Non-pigmented ciliary epithelial cell (primary cell): ENCODE data around the gene FBXL13.
A peak's percentile ranks its signal among the peaks of the same experiment; 100 is the strongest.
"Not testable (repeated sequence)": the region's sequence is repeated elsewhere in the genome, so short reads cannot be mapped to it uniquely, and the experiment has no call there.

ENCODE experiments used
- DNase-seq: peaks from one replicate; pipeline ENCODE4 v3.0.0-alpha.2; 2010; ENCODE audit warnings: low read depth

Gene FBXL13

DNA sequence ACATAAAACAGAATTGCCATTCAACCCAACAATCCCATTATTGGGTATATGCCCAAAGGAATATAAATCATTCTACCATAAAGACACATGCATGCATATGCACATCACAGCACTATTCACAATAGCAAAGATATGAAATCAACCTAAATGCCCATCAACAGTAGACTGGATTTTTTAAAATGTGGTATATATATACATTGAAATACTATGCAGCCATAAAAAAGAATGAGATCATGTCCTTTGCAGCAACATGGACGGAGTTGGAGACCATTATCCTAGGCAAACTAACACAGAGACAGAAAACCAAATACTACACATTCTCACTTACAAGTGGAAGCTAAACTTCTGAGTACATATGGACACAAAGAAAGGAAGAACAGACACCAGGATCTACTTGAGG, 51.0 kb downstream of the FBXL13 start:
- not testable (repeated sequence) for DNase-seq

DNA sequence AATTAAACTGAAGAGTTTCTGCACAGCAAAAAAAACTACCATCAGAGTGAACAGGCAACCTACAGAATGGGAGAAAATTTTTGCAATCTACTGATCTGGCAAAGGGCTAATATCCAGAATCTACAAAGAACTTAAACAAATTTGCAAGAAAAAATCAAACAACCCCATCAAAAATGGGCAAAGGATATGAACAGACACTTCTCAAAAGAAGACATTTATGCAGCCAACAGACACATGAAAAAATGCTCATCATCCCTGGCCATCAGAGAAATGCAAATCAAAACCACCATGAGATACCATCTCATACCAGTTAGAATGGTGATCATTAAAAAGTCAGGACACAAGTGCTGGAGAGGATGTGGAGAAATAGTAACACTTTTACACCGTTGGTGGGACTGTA, 53.1 kb downstream of the FBXL13 start:
- not testable (repeated sequence) for DNase-seq

DNA sequence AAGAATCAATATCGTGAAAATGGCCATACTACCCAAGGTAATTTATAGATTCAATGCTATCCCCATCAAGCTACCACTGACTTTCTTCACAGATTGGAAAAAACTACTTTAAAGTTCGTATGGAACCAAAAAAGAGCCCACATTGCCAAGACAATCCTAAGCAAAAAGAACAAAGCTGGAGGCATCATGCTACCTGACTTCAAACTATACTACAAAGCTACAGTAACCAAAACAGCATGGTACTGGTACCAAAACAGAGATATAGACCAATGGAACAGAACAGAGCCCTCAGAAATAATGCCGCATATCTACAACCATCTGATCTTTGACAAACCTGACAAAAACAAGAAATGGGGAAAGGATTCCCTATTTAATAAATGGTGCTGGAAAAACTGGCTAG, 53.7 kb downstream of the FBXL13 start:
- not testable (repeated sequence) for DNase-seq

DNA sequence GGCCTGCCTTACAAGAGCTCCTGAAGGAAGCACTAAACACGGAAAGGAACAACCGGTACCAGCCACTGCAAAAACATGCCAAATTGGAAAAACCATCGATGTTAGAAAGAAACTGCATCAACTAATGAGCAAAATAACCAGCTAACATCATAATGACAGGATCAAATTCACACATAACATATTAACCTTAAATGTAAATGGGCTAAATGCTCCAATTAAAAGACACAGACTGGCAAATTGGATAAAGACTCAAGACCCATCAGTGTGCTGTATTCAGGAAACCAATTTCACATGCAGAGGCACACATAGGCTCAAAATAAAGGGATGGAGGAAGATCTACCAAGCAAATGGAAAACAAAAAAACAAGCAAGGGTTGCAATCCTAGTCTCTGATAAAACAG, 56.3 kb downstream of the FBXL13 start:
- not testable (repeated sequence) for DNase-seq

DNA sequence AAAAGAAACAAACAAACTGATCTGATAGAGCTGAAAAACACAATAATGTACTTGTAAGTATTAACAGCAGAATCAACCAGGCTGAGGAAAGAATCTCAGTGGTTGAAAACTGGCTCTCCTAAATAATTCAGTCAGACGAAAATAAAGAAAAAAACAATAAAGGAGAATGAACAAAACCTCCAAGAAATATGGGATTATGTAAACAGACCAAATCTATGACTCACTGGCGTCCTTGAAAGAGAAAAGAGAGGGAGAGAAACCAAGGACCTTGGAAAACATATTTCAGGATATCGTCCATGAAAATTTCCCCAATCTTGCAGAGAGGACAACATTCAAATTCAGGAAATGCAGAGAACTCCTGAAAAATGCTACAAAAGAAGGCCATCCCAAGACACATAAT, 62.9 kb downstream of the FBXL13 start:
- DNase-seq: no peak

DNA sequence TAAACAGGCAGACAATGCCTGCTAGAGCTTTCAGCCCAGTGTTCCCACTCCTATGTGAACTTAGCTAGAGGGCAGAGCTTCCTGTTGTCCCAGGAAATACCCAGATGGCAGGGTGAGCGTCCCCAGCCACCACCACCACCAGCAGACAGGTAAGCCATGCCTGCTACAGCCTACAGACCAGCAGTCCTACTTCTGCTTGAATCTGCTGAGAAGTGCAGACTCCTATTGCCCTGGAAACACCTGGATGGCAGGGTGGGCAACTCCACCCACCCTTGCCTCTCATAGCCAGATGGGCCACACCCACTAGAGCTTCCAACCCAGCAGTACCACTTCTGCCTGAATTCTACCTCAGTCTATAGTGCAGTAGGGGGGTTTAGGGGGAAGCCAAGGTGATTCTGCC, 64.4 kb downstream of the FBXL13 start:
- DNase-seq: no peak

DNA sequence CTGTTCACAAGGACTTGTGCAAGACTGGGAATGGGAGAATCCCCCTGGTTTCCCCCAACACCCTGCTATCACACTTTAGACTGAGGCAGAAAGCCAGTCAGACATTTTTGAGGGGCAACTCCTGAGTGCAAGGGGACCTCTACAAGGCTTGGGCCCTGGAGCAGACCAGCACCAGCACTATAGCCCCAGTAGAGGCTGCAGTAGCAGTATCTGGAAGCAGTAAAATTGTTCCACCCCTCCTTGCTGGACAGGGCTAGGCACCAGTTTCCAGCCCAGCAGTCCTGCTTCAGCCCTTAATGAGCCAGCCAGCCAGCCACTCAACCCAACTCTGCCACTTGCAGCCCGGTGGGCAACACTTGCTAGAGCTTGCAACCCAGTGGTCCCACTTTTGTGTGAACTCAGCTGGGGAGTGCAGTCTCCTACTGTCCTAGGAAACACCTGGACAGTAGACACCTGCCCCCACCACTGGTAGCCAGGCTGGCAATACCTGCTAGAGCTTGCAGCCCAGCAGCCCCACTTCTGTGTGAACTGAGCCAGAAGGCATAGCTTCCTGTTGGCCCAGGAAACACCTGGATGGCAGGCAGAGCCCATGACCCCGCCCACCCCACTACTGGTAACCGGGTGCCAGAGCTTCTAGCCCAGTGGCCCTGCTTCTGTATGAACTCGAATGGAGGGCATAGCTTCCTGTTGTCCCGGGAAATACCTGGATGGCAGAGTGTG, 65.0 kb downstream of the FBXL13 start:
- no peak for DNase-seq

DNA sequence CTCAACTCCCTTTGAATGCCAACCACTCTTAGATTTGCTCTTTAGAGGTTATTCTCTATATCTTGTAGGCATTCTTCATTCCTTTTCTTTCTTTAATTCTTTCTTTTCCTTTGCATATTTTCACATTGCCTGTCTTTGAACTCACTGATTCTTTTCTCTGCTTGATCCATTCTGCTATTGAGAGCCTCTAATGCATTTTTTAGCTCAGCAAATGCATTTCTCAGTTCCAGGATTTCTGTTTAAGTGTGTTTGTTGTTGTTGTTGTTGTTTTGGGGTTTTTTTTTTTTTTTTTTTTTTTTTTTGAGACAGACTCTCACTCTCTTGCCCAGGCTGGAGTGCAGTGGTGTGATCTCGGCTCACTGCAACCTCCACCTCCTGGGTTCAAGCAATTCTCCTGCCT, 71.6 kb downstream of the FBXL13 start:
- DNase-seq: no peak

DNA sequence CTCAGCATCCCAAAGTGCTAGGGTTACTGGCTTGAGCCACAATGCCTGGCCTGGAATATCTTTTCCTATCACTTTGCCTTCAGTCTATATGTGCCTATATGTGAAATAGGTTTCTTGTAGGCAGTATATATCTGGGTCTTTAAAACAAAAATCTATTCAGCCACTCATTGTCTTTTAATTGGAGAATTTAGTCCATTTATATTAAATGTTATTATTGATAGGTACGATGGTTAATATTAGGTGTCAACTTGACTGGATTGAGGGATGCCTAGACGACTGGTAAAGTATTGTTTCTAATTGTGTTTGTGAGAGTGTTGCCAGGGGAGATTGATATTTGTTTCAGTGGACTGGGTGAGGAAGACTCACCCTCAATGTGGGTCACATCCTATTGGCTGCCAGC, 73.4 kb downstream of the FBXL13 start:
- DNase-seq: no peak

DNA sequence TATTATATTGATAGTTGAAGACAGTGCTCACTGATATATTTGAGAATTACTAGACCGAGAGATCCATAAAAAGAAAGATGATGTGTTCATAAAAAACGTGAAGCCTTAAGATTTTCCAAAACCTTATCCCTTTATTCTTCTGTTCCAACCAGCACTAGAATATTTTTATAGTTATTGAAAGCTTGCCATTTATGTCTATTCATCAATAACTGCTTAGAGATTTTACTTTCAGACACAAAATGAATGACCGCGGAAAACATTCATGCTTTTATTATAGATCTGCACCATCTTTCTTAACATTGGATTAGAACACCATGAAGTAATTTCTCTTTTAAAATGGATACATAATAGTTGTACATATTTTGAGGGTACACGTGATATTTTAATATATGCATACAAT, 77.6 kb downstream of the FBXL13 start:
- DNase-seq: no peak

DNA sequence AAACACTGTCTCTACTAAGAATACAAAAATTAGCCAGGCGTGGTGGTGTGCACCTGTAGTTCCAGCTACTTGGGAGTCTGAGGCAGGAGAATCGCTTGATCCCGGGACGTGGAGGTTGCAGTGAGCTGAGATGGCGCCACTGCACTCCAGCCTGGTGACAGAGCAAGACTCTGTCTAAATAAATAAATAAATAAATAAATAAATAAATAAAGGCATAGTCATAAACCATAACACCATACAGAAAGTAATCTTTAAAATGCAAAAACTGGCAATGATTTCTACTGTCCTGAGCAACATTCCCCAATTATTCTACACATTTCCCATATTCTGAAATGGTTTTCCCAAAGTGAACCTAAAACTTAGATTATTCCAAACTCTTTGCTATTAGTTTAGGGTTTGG, 79.0 kb downstream of the FBXL13 start:
- not testable (repeated sequence) for DNase-seq

DNA sequence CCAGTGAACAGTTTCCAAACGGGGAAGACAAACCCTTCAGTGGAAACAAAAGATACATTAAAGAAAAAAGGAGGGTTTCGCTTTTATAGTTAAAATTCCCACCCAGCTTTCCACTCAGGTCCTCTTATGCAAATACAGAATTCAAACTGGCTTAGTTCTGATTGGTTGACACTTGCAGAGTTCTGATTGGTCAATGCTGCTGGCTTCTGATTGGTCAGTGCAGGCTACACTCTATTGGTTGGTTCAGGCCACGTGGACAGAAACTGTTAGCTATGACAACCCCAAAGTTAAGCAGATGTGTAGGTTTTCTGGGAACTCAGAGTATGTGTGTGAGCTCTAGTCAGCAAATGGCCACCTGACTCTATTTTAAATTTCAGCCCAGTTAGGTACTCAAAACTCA, 80.0 kb downstream of the FBXL13 start:
- DNase-seq: no peak

DNA sequence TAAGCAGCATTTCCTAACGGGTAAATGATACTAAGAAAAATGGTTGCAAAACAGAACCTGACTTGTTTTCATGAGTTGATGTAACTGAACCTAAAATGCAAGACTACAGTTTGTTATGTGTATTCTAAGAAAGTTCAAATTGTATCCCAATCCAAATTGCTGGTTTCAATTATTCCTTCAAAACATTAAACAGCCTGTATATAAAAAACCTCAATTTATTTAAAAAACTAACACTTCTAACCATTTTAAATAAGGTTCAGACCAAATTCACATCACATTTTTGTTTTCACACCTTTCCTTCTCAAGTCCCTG, 80.9 kb downstream of the FBXL13 start:
- DNase-seq: no peak

DNA sequence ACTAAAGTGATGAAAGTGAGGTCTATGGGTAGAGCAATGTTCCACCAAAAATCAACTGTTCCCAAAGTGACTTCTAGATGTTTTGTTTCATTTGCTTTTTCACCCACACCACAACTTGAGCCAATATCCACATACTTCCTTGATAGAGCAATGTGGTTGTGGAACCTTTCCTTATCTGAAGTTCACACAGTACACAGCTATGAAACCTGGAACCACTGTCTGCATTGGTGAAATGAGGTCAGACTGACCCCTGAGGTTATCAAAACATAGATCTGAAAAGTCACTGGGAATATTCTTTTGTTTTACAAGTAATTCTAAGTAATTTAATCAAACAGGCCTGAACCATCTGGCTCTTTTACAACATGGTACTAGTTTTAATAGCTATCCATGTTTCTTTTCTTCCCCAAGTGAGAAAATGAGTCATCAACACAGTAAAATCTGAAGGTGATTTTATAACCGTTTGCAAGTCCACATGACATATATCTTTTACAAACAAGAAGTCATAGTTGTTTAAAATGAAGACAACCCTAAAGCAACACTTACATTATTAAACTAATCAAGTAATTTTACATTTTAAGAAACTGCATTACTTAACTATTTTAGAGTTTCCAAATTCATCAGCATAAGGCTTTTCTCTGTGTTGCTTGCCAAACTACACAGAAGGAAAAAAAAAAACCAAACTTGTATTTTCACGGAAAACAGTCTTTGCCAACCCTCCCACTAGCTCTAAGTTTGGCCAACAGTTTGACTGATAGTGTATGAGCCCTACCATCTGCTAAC, 81.5 kb downstream of the FBXL13 start:
- peak; percentile 94 for DNase-seq

DNA sequence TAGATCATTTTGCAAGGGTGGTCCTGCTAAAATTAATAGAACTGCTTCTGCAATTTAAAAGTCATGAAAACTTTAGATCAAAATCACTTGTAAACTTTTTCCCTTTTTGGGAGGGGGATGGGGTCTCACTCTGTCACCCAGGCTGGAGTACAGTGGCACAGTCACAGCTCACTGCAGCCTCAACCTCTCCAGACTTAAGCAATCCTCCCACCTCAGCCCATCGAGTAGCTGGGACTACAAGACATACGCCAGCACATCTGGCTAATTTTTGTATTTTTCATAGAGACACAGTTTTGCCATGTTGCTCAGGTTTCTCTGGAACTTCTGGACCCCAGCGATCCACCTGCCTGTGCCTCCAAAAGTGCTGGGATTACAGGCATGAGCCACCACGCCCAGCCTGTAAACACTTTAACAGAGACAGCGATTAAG, 82.1 kb downstream of the FBXL13 start:
- DNase-seq: no peak

DNA sequence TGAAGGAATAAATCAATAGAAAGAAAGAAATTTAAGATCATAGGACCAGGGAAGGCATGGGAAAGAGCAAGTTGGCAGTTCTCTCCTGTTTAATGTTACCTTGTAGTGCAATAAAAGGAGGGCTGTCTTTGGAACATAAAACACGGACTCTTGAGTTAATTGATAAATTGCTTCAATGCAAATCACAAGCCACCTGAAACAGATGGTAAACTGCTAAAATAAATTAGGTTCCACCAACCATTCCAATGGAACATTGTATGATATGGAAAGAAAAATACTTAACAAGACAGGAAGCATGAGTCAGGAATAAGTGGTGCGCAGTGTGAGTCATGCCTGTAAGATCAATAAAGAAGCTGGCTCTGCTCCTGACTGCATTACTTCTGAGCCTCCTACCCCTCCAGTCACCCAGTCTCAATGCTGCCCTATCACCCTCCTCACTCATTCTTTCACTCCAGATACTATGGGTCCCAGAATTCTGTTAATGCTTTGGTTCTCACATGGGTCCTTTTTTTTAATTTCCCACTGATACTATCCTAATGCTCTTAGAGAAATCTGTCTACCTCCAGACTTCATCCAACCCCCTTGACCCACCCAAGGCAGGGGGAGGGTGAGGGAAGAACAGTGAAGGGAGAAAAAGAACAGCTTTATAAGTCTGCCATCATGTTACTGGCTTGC, 82.9 kb downstream of the FBXL13 start:
- DNase-seq: peak; percentile 95

DNA sequence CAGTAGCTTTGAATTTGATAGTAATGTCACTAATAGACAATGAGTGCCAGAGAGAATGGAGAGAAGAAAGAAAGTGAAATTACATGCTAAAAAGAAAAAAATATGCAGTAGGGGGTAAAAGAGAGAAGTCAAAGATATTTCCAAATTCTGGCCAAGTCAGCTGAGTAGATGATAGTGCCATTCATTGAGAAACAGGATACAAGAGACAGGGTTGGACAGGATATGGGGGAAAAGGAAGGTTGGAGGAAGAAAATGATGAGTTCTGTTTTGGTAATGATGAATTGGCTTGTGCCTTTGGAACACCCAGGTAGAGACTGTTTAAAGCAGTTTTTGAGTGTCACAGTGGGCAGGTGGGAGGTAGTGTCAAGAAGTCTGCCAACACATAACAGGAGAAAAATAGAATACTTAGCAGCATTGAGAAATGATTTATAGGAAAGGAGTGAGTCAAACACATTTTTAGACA, 83.5 kb downstream of the FBXL13 start:
- no peak for DNase-seq

DNA sequence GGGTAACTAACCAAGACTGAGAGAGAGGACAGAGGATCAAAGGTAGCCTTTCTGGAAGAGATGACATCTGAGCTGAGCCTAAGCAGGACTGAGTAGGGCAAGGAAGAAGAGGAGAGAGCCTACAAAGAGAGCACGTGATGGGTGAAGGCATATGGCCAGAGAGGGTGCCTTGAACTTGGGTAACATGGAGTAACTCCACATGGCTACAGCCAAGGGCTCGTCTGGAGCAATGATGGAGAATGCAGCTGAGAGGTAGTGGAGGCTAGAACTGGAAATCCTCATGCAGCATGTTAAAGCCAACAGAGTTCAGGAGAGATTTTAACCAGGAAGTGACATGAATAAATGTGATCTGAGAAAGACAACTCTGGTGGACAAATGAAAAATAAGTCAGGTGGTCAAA, 84.0 kb downstream of the FBXL13 start:
- no peak for DNase-seq

DNA sequence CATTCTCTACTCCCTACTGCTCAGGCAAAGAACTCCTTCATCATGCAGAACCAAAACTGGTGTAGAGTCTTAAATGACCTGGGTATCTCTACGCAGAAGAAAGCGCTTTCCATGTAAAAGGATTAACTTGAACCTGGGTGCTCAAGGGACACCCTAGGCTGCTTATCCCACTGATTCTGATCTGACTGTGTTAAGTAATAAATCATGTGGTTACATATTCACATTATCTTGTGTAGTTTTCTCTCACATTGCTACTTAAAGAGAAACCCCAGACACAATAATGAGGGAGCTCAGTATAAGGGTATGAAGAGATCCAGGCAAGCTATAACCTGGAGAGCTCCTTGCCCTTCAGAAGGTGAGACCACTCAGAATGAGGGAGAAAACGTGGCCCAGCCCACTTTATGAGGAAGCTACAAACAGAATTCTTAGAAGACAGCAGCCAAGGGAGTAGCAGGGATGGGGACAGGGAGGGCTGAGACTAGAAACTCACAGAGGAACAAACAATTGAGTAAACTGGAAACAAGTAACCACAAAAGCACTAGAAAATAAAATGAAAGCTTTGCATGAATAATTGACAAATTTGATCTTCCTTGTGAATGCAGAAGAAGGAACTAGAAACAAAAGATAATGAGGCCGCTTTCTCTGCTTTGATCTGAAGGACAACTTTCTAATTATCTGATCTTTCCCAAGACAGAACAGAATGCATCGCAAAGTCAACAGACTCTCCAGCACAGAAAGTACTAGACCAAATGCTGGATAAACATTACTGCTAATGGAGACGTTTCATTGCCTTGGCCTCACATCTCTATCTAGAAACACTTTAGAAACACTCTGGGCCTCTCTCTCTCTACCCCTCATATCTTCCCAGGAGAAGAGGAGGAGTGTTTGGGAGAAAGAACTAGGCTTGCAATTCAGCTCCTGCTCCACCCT, 85.7 kb downstream of the FBXL13 start:
- DNase-seq: no peak

DNA sequence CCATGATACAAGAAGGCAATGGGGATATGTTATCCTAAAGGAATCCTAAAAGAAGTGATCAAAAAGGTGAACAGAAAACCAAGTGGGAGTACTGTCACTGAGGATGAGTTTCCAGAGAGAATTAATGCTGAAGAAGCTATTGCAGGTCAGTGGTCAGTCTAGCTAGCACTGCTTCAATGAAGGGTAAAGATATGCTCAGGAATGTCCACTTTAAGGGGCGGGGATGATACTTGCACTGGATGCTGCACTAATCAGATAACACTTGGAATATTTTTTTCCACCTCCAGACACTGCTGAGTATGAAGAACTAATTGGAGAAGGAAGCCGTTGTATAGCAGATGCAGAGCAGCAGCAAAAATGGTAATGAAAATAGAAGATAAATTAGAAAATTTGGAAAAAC, 86.5 kb downstream of the FBXL13 start:
- DNase-seq: no peak

DNA sequence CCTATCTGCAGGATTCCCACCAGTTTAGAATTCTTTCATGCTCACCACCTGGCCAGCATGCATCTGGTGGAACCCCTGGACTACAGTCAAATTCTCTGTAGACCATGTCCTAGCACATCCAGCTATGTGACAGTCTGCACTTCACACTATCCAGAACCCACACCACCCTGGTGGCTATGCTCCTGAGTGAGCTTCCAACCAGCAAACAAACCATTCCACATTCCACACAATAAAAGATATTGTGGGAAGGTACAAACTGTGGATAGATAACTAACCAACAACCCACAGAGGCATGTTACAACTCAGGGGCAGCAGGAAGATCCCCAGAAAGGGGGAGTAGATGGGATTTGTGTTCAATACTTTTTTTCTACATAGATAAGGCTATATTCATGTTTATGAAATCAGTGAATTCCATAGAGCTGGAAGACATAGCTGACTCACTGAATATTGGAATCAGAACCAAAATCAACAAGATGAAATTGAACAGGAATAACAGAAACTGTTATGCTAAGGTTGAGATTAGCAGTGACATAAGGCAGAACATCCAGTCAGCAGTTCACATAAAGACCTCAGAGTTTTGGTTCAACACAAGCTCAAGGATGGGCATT, 89.3 kb downstream of the FBXL13 start:
- no peak for DNase-seq

DNA sequence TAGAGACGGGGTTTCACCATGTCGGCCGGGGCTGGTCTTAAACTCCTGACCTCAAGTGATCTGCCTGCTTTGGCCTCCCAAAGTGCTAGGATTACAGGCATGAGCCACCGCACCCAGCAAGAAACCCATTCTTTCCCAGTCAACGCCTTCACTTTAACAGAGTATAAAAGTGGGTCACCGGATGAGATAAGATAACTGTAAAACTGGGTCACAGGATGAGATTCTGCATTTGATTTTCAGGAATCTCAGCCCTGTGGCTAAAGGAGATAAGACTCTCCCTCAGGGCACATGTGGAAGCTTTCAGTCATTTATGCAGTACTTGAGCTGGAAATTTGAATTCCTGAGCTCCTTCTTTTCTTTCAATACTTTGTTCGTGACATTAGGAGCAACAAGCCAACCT, 91.0 kb downstream of the FBXL13 start:
- DNase-seq: no peak
